B cell (primary cell): ENCODE data around the gene SH3BP2. TPM values are rescaled to one million over a fixed set of nuclear protein-coding genes. Genes with fewer than 3 reads are reported as not detected.
A peak's percentile ranks its signal among the peaks of the same experiment; 100 is the strongest.

Source experiments
- ATAC-seq: fragments of 200-7000 bp; cut with Tn5 transposase; one replicate; pipeline ENCODE4 v1.10.0; 2021; ENCODE audit warnings: low read depth, mild to moderate bottlenecking, moderate number of reproducible peaks, moderate library complexity
- CTCF ChIA-PET: fragments of 350-600 bp; sonication (Branson Sonifier 250); formaldehyde crosslinking; loops from one replicate; lab custom pipeline; 2021; ENCODE audit warnings: antibody characterized with exemption, inconsistent platforms; lab: Charles Lee
- POLR2A ChIA-PET: fragments of 350-600 bp; sonication (Branson Sonifier 250); formaldehyde crosslinking; loops from one replicate; lab custom pipeline; 2021; ENCODE audit warnings: antibody characterized with exemption; lab: Charles Lee
- DNase-seq: peaks from one replicate; pipeline ENCODE4 v3.0.0; 2013
- H2AFZ ChIP-seq: 2 replicates; pipeline ENCODE4 v1.6.1; 2012; ENCODE audit warnings: mild to moderate bottlenecking, low read depth, low read length; ENCODE audit not compliant: insufficient read depth, poor library complexity, severe bottlenecking
- H3K27ac ChIP-seq, 2 donors: 1 replicate in 1 of 2; 2 replicates in 1 of 2; pipeline ENCODE4 v1.5.1; 2012 to 2013; ENCODE audit warnings: low read length in 2 of 2, mild to moderate bottlenecking in 2 of 2, moderate library complexity in 1 of 2
- H3K27me3 ChIP-seq, 4 experiments: fragments of 200-600 bp in 1 of 4; sonication (generic) in 1 of 4; replicated peaks in 1 of 4; 1 replicate in 2 of 4; 2 replicates in 2 of 4; pipeline versions ENCODE4 v1.6.1 to v1.7.0; 2013 to 2016; ENCODE audit warnings: low read length in 3 of 4, mild to moderate bottlenecking in 2 of 4, mixed read lengths in 1 of 4, moderate library complexity in 1 of 4; ENCODE audit not compliant: insufficient read depth in 4 of 4, control insufficient read depth in 3 of 4; ENCODE audit errors: control extremely low read depth in 1 of 4
- H3K36me3 ChIP-seq, 2 experiments: replicated peaks in 1 of 2; 1 replicate in 1 of 2; 2 replicates in 1 of 2; pipeline versions ENCODE4 v1.6.1 to v1.7.1; 2013; ENCODE audit warnings: low read length in 1 of 2; ENCODE audit not compliant: insufficient read depth in 2 of 2, control insufficient read depth in 1 of 2; ENCODE audit errors: control extremely low read depth in 1 of 2, extremely low read depth in 1 of 2
- H3K4me1 ChIP-seq, 2 donors: fragments of 200-600 bp in 1 of 2; sonication (generic) in 1 of 2; 1 replicate in 1 of 2; 2 replicates in 1 of 2; pipeline versions ENCODE4 v1.5.1 to v1.6.1; 2013 to 2017; ENCODE audit warnings: low read length in 2 of 2; ENCODE audit not compliant: control insufficient read depth in 2 of 2, insufficient read depth in 2 of 2
- H3K4me2 ChIP-seq: replicated peaks from 2 replicates; pipeline ENCODE3; 2012; ENCODE audit warnings: mild to moderate bottlenecking, low read depth, low read length; ENCODE audit not compliant: poor library complexity, severe bottlenecking
- H3K4me3 ChIP-seq, 5 experiments: fragments of 200-600 bp in 1 of 5; sonication (generic) in 1 of 5; 1 replicate in 3 of 5; 2 replicates in 2 of 5; pipeline versions ENCODE4 v1.5.1 to v1.7.0; 2011 to 2016; ENCODE audit warnings: low read length in 4 of 5, mild to moderate bottlenecking in 4 of 5, low read depth in 2 of 5, control low read depth in 1 of 5, moderate library complexity in 1 of 5; ENCODE audit not compliant: insufficient read depth in 1 of 5; ENCODE audit errors: control extremely low read depth in 1 of 5, extremely low read depth in 1 of 5
- H3K79me2 ChIP-seq: fragments of 200-600 bp; sonication (generic); one replicate; pipeline ENCODE4 v1.6.0; 2016; ENCODE audit warnings: low read length; ENCODE audit not compliant: control insufficient read depth, insufficient read depth
- H3K9ac ChIP-seq: fragments of 200-600 bp; sonication (generic); 2 replicates; pipeline ENCODE4 v1.6.1; 2017; ENCODE audit warnings: mild to moderate bottlenecking, low read length, moderate library complexity
- H3K9me3 ChIP-seq, 3 donors: one replicate each; pipeline versions ENCODE4 v1.6.1 to v1.7.1; 2013; ENCODE audit warnings: low read length in 2 of 3; ENCODE audit not compliant: control insufficient read depth in 2 of 3, insufficient read depth in 1 of 3; ENCODE audit errors: control extremely low read depth in 1 of 3
- H4K20me1 ChIP-seq: 2 replicates; pipeline ENCODE4 v1.6.0; 2012; ENCODE audit warnings: mild to moderate bottlenecking, low read length; ENCODE audit not compliant: insufficient read depth, control insufficient read depth, poor library complexity, severe bottlenecking
- H3K27ac Mint-ChIP-seq: one replicate; pipeline ENCODE4 v1.8.0; 2021; ENCODE audit warnings: mixed read lengths
- H3K27me3 Mint-ChIP-seq: one replicate; pipeline ENCODE4 v1.8.0; 2021; ENCODE audit warnings: mixed read lengths
- H3K4me1 Mint-ChIP-seq: one replicate; pipeline ENCODE4 v1.8.0; 2021; ENCODE audit warnings: mixed read lengths
- H3K4me3 Mint-ChIP-seq: one replicate; pipeline ENCODE4 v1.8.0; 2021; ENCODE audit warnings: mixed read lengths
- H3K9me3 Mint-ChIP-seq: one replicate; pipeline ENCODE4 v1.8.0; 2022; ENCODE audit warnings: mixed read lengths; ENCODE audit not compliant: insufficient read depth
- EZH2 ChIP-seq: IDR thresholded peaks from 2 replicates; pipeline ENCODE4 v1.6.1; 2012; ENCODE audit warnings: borderline replicate concordance, low read depth, mild to moderate bottlenecking, moderate library complexity, low read length; ENCODE audit not compliant: insufficient read depth, poor library complexity, severe bottlenecking
- WGBS: methylation state at CpG from one replicate; pipeline ENCODE4 v1.1.5; 2013; ENCODE audit warnings: missing lambda C conversion rate; ENCODE audit not compliant: insufficient coverage; 5-methylcytosine and 5-hydroxymethylcytosine counted together
- intact Hi-C: fragments of 100-400 bp; cut with micrococcal nuclease; formaldehyde crosslinking; loops from one replicate; pipeline ENCODE4 v1.10.0; 2022
- polyA plus RNA-seq: library from polyadenylated mRNA; depleted of rRNA; stranded (reverse); fragments of >200 nt; gene quantifications from 2 replicates; pipeline ENCODE4 v1.2.3, GENCODE V29; 2012
- total RNA-seq, 2 donors: library from RNA; stranded (reverse); fragments of 120-200 nt in 1 of 2; gene quantifications; 1 replicate in 1 of 2; 2 replicates in 1 of 2; pipeline versions ENCODE4 v1.2.3 to v1.2.4, GENCODE V29; 2013 to 2022
- TF ChIP-seq, protein P1 (sequence below): fragments of 200-600 bp; IDR thresholded peaks from one replicate; pipeline ENCODE4 v1.8.0; 2022; ENCODE audit warnings: antibody characterized with exemption, mild to moderate bottlenecking

SH3BP2 gene
- total and polyA plus RNA-seq, 2 donors (not counting 1 experiment from before 2014, with no cell fraction given) = 30.8 to 219 TPM

DNA sequence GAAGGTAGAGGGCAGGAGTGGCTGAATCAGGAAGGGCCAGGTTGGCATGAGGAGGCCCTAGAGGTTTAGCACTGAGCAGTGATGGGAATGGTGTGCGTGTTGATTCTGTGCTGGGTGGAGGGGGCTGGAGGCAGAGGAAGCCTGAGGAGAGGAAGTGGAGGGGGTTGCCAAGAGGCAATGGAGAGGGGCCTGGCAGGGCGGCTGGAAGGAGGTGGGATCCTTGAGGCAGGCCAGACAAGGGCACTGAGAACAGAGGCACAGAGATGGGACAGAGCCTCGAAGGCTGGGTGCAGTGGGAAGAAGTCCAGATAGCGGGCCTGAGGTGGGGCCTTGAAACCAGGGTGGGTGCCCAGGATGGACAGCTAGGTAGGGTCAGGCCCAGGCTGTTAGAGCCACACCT, 24.3 kb downstream of the SH3BP2 start:
- peak overlapping the region; percentile 51 for H3K9ac ChIP-seq

More for the DNA sequence above, 24.3 kb downstream of the SH3BP2 start:
- peak overlapping the region in 1 of 2 donors; percentile 4 for H3K27ac ChIP-seq
- peaks cover 83% of the 10 kb centered on the region for H4K20me1 ChIP-seq
- H3K4me3 ChIP-seq = peak overlapping the region in 2 of 5 experiments; percentile 44 to 53
- no peaks in the 10 kb centered on the region for H3K27me3 Mint-ChIP-seq
- no peak overlapping the region for H2AFZ ChIP-seq
- H3K36me3 ChIP-seq = peaks cover 0 to 45% of the 10 kb centered on the region in 2 experiments
- H3K27me3 ChIP-seq = no peaks in the 10 kb centered on the region
- H3K9me3 Mint-ChIP-seq = no peaks in the 10 kb centered on the region
- WGBS = 77% methylated on average over 4 of the region's 4 CpGs
- TF ChIP-seq, protein P1, sequence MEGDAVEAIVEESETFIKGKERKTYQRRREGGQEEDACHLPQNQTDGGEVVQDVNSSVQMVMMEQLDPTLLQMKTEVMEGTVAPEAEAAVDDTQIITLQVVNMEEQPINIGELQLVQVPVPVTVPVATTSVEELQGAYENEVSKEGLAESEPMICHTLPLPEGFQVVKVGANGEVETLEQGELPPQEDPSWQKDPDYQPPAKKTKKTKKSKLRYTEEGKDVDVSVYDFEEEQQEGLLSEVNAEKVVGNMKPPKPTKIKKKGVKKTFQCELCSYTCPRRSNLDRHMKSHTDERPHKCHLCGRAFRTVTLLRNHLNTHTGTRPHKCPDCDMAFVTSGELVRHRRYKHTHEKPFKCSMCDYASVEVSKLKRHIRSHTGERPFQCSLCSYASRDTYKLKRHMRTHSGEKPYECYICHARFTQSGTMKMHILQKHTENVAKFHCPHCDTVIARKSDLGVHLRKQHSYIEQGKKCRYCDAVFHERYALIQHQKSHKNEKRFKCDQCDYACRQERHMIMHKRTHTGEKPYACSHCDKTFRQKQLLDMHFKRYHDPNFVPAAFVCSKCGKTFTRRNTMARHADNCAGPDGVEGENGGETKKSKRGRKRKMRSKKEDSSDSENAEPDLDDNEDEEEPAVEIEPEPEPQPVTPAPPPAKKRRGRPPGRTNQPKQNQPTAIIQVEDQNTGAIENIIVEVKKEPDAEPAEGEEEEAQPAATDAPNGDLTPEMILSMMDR = no peak
- TF ChIP-seq EZH2 = no peak
- peaks cover 62 to 76% of the 10 kb centered on the region in 2 donors for H3K4me1 ChIP-seq
- no peaks in the 10 kb centered on the region for H3K9me3 ChIP-seq
- POLR2A ChIA-PET = interaction anchor here (0.8 kb wide), 1 partner anchor 23 kb away, joined by 3 read pairs; no protein-coding TSS in a partner anchor
- DNase-seq (no peak), ATAC-seq (no peak)
- H3K79me2 ChIP-seq = peaks cover 93% of the 10 kb centered on the region
- peak overlapping the region; percentile 69 for H3K4me3 Mint-ChIP-seq
- CTCF ChIA-PET = interaction anchor here (1.7 kb wide), 1 partner anchor 22 kb away, joined by 4 read pairs; no protein-coding TSS in a partner anchor
- H3K4me2 ChIP-seq = peak overlapping the region; percentile 85
- intact Hi-C loops = no loop called here
- peaks cover 64% of the 10 kb centered on the region for H3K4me1 Mint-ChIP-seq
- H3K27ac Mint-ChIP-seq = peak overlapping the region; percentile 69
